Endothelial cell of umbilical vein (primary cell): Measurements from ENCODE around the gene CCDC80. TPM values are rescaled to one million over a fixed set of nuclear protein-coding genes. Genes with fewer than 3 reads are reported as not detected.

Experiments
- BruUV-seq: library from RNA; stranded (reverse); fragments of 400-500 nt; replicated peaks from 2 replicates; lab custom pipeline; 2021; lab: Mats Ljungman, UMichigan
- CTCF ChIA-PET: fragments of 300-600, 350-600 bp; sonication (Branson Sonifier 250); formaldehyde crosslinking; loops from one replicate; lab custom pipeline; 2021; ENCODE audit warnings: antibody characterized with exemption, inconsistent platforms; lab: Charles Lee
- POLR2A ChIA-PET: fragments of 300-600, 350-600 bp; sonication (Branson Sonifier 250); formaldehyde crosslinking; loops from one replicate; lab custom pipeline; 2021; ENCODE audit warnings: antibody characterized with exemption, inconsistent platforms; lab: Charles Lee
- DNase-seq: peaks from one replicate; pipeline ENCODE4 v3.0.0-alpha.2; 2011; ENCODE audit warnings: low read depth, low spot score
- FAIRE-seq: peaks from 2 replicates; lab custom pipeline; 2011; peaks lifted over from hg19 to GRCh38; lab: Jason Lieb, UNC
- H2AFZ ChIP-seq: 2 replicates; pipeline ENCODE4 v1.6.0; 2012; ENCODE audit warnings: low read depth, low read length, control low read depth, inconsistent platforms
- H3K27ac ChIP-seq: 2 replicates; pipeline ENCODE4 v1.5.1; 2011; ENCODE audit warnings: low read depth, mild to moderate bottlenecking, control low read depth, low read length, moderate library complexity; ENCODE audit not compliant: insufficient read depth
- H3K27me3 ChIP-seq, 2 experiments: 2 replicates each; pipeline versions ENCODE4 v1.6.0 to v1.6.1; 2011; ENCODE audit warnings: low read length in 2 of 2, mixed read lengths in 1 of 2; ENCODE audit not compliant: control insufficient read depth in 2 of 2, insufficient read depth in 2 of 2
- H3K36me3 ChIP-seq, 2 experiments: 2 replicates in 1 of 2; 3 replicates in 1 of 2; pipeline ENCODE4 v1.5.1; 2011; ENCODE audit warnings: low read length in 2 of 2, mild to moderate bottlenecking in 1 of 2, moderate library complexity in 1 of 2; ENCODE audit not compliant: control insufficient read depth in 2 of 2, insufficient read depth in 2 of 2; ENCODE audit errors: extremely low read depth in 1 of 2
- H3K4me1 ChIP-seq: 3 replicates; pipeline ENCODE4 v1.5.1; 2011; ENCODE audit warnings: mild to moderate bottlenecking, low read length; ENCODE audit not compliant: control insufficient read depth, insufficient read depth; ENCODE audit errors: extremely low read depth
- H3K4me2 ChIP-seq: 2 replicates; pipeline ENCODE4 v1.6.1; 2011; ENCODE audit warnings: low read length, control low read depth, mixed read lengths; ENCODE audit not compliant: insufficient read depth
- H3K4me3 ChIP-seq, 3 experiments: fragments of 200-600 bp in 1 of 3; sonication (generic), shearing (Covaris generic) in 1 of 3; replicated peaks in 1 of 3; 2 replicates each; pipeline ENCODE4 v1.5.1; 2011 to 2016; ENCODE audit warnings: control low read depth in 3 of 3, low read length in 3 of 3, mild to moderate bottlenecking in 2 of 3, inconsistent platforms in 1 of 3, low read depth in 1 of 3, moderate library complexity in 1 of 3; ENCODE audit not compliant: insufficient read depth in 1 of 3
- H3K79me2 ChIP-seq: 2 replicates; pipeline ENCODE4 v1.6.0; 2012; ENCODE audit warnings: low read length, inconsistent platforms; ENCODE audit not compliant: control insufficient read depth, insufficient read depth
- H3K9ac ChIP-seq: replicated peaks from 2 replicates; pipeline ENCODE3; 2011; ENCODE audit warnings: low read length, control low read depth; ENCODE audit not compliant: insufficient read depth; ENCODE audit errors: extremely low read depth
- H3K9me1 ChIP-seq: replicated peaks from 3 replicates; pipeline ENCODE4 v1.6.0; 2011; ENCODE audit warnings: mild to moderate bottlenecking, low read length; ENCODE audit not compliant: control insufficient read depth, insufficient read depth; ENCODE audit errors: extremely low read depth
- H3K9me3 ChIP-seq: replicated peaks from 2 replicates; pipeline ENCODE4 v1.5.1; 2012; ENCODE audit warnings: low read length, inconsistent platforms; ENCODE audit not compliant: control insufficient read depth, insufficient read depth
- H4K20me1 ChIP-seq: replicated peaks from 2 replicates; pipeline ENCODE3; 2011; ENCODE audit warnings: mild to moderate bottlenecking, low read length; ENCODE audit not compliant: control insufficient read depth, insufficient read depth; ENCODE audit errors: extremely low read depth
- CTCF ChIP-seq, 2 donors: IDR thresholded peaks; 1 replicate in 1 of 2; 2 replicates in 1 of 2; pipeline ENCODE4 v1.5.1; 2011; ENCODE audit warnings: low read length in 2 of 2, mild to moderate bottlenecking in 2 of 2, moderate library complexity in 2 of 2, control low read depth in 1 of 2, inconsistent platforms in 1 of 2, low read depth in 1 of 2; ENCODE audit not compliant: insufficient read depth in 1 of 2; ENCODE audit errors: extremely low read depth in 1 of 2
- EZH2 ChIP-seq: IDR thresholded peaks from 2 replicates; pipeline ENCODE4 v1.6.1; 2012; ENCODE audit warnings: borderline replicate concordance, low read depth, mild to moderate bottlenecking, moderate library complexity, low read length, inconsistent platforms; ENCODE audit not compliant: severe bottlenecking
- FOS ChIP-seq: IDR thresholded peaks from 2 replicates; pipeline ENCODE4 v1.6.1; 2011; ENCODE audit warnings: mild to moderate bottlenecking, low read length, moderate library complexity, borderline replicate concordance; ENCODE audit not compliant: insufficient read depth
- GATA2 ChIP-seq: IDR thresholded peaks from 2 replicates; pipeline ENCODE4 v1.7.0; 2011; ENCODE audit warnings: low read depth, mild to moderate bottlenecking, moderate library complexity, mixed read lengths, low read length; ENCODE audit not compliant: insufficient read length, insufficient read depth
- JUN ChIP-seq: IDR thresholded peaks from 2 replicates; pipeline ENCODE4 v1.6.1; 2011; ENCODE audit warnings: borderline replicate concordance, low read depth; ENCODE audit not compliant: insufficient read length, insufficient read depth
- POLR2A ChIP-seq: IDR thresholded peaks from 2 replicates; pipeline ENCODE4 v1.6.1; 2012; ENCODE audit warnings: low read depth, mild to moderate bottlenecking, control low read depth, low read length
- POLR2AphosphoS5 ChIP-seq: IDR thresholded peaks from 2 replicates; pipeline ENCODE4 v1.6.1; 2012; ENCODE audit warnings: low read depth, mild to moderate bottlenecking, control low read depth, low read length, moderate library complexity; ENCODE audit not compliant: insufficient read depth
- dilution Hi-C: fragments of 300-500 bp; cut with MboI; formaldehyde crosslinking; loops from one replicate; pipeline ENCODE4 v1.15.0; 2019; ENCODE audit warnings: low sequenced_read_pairs; ENCODE audit not compliant: extremely low pct_ligation_motif_present
- intact Hi-C: fragments of 100-400 bp; cut with micrococcal nuclease; formaldehyde crosslinking; loops from one replicate; pipeline ENCODE4 v1.10.0; 2022
- polyA plus RNA-seq, 4 experiments: library from polyadenylated mRNA; depleted of rRNA in 3 of 4; stranded (reverse) in 3 of 4; unstranded in 1 of 4; fragments of >200 nt; gene quantifications; 2 replicates each; pipeline versions ENCODE4 v1.2.1 to v1.2.3, GENCODE V29; 2011 to 2012; ENCODE audit warnings: missing spikeins in 1 of 4
- total RNA-seq: library from RNA; stranded (reverse); gene quantifications from 2 replicates; pipeline ENCODE4 v1.2.3, GENCODE V29; 2021
- TF ChIP-seq, protein P1 (sequence below): IDR thresholded peaks from 2 replicates; pipeline ENCODE4 v1.6.1; 2011; ENCODE audit not compliant: insufficient read depth, insufficient read length

CCDC80 gene
- total and polyA plus RNA-seq, 2 donors (not counting 3 experiments of a cell fraction or from before 2014, with no cell fraction given) = 28.4 to 77.2 TPM

- Histone ChIP-seq H2AFZ (no peak overlapping the region), H3K9ac (no peak overlapping the region), H3K27ac (no peak overlapping the region), H3K4me2 (no peak overlapping the region), H3K79me2 (no peaks in the 10 kb centered on the region), H3K9me3 (no peaks in the 10 kb centered on the region), H3K4me3 (no peak overlapping the region), H3K4me1 (peaks cover 17% of the 10 kb centered on the region), H3K36me3 (no peaks in the 10 kb centered on the region), H3K27me3 (no peaks in the 10 kb centered on the region), H4K20me1 (no peaks in the 10 kb centered on the region), H3K9me1 (no peaks in the 10 kb centered on the region)
- no peak for DNase-seq
- intact Hi-C loops = no loop called here
- FAIRE-seq = no peak
- ChIA-PET POLR2A (no interaction called here), CTCF (interaction anchor here (1.0 to 1.6 kb wide), 3 partner anchors 20 to 40 kb away, joined by 5 to 10 read pairs (median 6); no protein-coding TSS in a partner anchor)
- BruUV-seq = no TSS peak
- TF ChIP-seq, protein P1, sequence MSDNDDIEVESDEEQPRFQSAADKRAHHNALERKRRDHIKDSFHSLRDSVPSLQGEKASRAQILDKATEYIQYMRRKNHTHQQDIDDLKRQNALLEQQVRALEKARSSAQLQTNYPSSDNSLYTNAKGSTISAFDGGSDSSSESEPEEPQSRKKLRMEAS = no peak
- TF ChIP-seq JUN (no peak), CTCF (IDR thresholded peaks at IDR 0.05; ENCODE audit: extremely low read depth in 1 of 2, insufficient read depth in 1 of 2, low read depth in 1 of 2, low read length in 2 of 2) (no peak), FOS (no peak), GATA2 (no peak), POLR2AphosphoS5 (no peak), POLR2A (no peak), EZH2 (no peak)
- dilution Hi-C loops = no loop called here
Measured at GRCh38 chr3:112602217-112602838, 38.6 kb downstream of the CCDC80 start.
